ENCODE data around the gene CSTPP1.

- TF ChIP-seq MXI1 (IDR thresholded peaks at IDR 0.05; ENCODE audit: borderline replicate concordance, low read depth, low read length) (no peak), CTCF (conservative IDR thresholded peaks at IDR 0.05; ENCODE audit: low read depth, low read length) (no peak), ELK1 (IDR thresholded peaks at IDR 0.05; ENCODE audit: borderline replicate concordance, low read depth, low read length) (no peak), POLR2A (IDR thresholded peaks at IDR 0.05; ENCODE audit: low read depth, low read length) (no peak), RAD21 (IDR thresholded peaks at IDR 0.05; ENCODE audit: low read length) (no peak), CHD1 (IDR thresholded peaks at IDR 0.05; ENCODE audit: low read depth, low read length) (no peak), MAFK (IDR thresholded peaks at IDR 0.05; ENCODE audit: low read depth, low read length) (no peak), CEBPB (IDR thresholded peaks at IDR 0.05; ENCODE audit: low read depth, low read length) (0 out of 2 replicates have a peak, but pooled peaks have one; percentile 15), USF2 (IDR thresholded peaks at IDR 0.05; ENCODE audit: low read depth, low read length) (peak; percentile 44; the same call in 1 of the 2 replicates), FOS (IDR thresholded peaks at IDR 0.05; ENCODE audit: low read depth, low read length) (peak; percentile 58), RCOR1 (IDR thresholded peaks at IDR 0.05; ENCODE audit: insufficient replicate concordance, low read length) (no peak), RFX5 (IDR thresholded peaks at IDR 0.05; ENCODE audit: low read depth, low read length) (no peak), MAZ (IDR thresholded peaks at IDR 0.05; ENCODE audit: borderline replicate concordance, low read depth, low read length) (no peak), BHLHE40 (IDR thresholded peaks at IDR 0.05; ENCODE audit: low read depth, low read length) (no peak)
These were observed 268.1 kb downstream of the CSTPP1 start for GRCh38 chr11:47204637-47204989.
